ENCODE data around the gene NSD2.

DNA sequence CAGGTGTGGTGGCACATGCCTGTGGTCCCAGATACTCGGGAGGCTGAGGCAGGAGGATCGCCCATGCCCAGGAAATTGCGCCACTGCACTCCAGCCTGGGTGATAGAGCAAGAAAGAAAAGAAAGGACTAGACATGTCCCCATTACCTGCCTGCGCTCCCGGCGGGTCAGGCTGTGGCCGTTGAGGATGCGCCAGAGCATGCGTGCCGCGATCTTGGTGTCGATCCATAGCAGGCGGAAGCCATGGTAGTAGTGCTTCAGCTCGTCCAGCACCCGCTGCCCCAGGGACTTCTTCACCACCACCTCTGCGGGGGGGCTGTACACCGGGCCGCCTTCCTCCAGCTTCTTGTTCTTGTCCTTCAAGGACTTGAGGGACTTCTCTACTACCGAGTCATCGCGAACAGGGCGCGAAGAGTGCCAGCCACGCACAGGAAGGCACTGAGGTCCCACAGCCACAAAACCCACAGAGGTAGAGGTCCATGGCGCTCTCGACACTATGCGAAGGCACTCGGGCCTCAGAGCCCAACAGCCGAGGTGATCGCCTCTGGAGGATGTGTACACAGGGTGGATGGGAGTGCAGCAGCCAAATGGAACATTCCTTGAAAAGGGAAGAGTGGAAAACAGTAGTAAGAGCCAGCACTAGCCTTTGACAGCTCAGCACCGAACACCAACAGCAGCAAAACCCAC is 29.8 kb upstream of the NSD2 start:
- TF ChIP-seq, protein P1, sequence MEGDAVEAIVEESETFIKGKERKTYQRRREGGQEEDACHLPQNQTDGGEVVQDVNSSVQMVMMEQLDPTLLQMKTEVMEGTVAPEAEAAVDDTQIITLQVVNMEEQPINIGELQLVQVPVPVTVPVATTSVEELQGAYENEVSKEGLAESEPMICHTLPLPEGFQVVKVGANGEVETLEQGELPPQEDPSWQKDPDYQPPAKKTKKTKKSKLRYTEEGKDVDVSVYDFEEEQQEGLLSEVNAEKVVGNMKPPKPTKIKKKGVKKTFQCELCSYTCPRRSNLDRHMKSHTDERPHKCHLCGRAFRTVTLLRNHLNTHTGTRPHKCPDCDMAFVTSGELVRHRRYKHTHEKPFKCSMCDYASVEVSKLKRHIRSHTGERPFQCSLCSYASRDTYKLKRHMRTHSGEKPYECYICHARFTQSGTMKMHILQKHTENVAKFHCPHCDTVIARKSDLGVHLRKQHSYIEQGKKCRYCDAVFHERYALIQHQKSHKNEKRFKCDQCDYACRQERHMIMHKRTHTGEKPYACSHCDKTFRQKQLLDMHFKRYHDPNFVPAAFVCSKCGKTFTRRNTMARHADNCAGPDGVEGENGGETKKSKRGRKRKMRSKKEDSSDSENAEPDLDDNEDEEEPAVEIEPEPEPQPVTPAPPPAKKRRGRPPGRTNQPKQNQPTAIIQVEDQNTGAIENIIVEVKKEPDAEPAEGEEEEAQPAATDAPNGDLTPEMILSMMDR (IDR thresholded peaks at IDR 0.05) = no peak
- TF ChIP-seq POLR2A (IDR thresholded peaks at IDR 0.05) = no peak
